Measurements from ENCODE around the gene FN1.

GRCh38 chr2:215365184-215365658, 70.6 kb downstream of the FN1 start:
- TF ChIP-seq CTCF (IDR thresholded peaks at IDR 0.05; ENCODE audit: low read length) (no peak), EZH2phosphoT487 (IDR thresholded peaks at IDR 0.05; ENCODE audit: low read length) (no peak), EZH2 (optimal IDR thresholded peaks at IDR 0.05; ENCODE audit: low read depth, low read length) (no peak)
